Measurements from ENCODE around the gene CHTF18. TPM values are rescaled to one million over a fixed set of nuclear protein-coding genes. Genes with fewer than 3 reads are reported as not detected.

CHTF18 gene
- polyA plus RNA-seq, 1 donor (not counting 4 experiments of a cell fraction or from before 2014, with no cell fraction given), result 5.7 TPM

DNA sequence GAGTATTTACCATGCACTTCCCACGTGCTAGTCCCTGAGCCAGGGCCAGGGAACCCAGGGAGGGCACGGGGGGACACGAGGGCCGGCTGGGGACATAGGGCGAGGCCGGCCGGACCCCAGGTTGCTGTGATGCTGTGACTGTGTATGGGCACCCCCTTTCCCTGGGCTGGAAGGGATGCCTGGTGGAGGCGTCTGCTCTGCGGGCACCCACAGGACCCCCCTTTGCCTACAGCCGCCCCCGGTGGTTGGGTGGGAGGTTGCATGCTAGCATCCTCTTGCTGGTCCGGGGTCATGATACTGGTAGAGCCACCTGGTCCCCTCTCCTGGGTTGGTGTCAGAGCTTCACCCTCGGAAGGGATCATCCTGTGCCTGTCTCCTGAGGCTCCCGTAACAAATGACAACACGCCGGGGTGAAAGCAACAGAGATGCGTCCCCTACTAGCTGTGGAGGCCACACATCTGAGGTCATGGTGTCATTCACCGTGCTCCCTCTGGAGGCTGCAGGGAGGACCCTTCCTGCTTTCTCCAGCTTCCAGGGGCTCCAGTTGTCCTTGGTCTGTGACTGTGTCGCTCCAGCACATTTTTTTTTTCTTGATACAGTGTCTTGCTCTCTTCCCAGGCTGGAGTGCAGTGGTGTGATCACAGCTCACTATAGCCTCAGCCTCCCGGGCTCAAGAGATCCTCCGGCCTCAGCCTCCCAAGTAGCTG, 44.5 kb upstream of the CHTF18 start:
- TF ChIP-seq, protein P1, sequence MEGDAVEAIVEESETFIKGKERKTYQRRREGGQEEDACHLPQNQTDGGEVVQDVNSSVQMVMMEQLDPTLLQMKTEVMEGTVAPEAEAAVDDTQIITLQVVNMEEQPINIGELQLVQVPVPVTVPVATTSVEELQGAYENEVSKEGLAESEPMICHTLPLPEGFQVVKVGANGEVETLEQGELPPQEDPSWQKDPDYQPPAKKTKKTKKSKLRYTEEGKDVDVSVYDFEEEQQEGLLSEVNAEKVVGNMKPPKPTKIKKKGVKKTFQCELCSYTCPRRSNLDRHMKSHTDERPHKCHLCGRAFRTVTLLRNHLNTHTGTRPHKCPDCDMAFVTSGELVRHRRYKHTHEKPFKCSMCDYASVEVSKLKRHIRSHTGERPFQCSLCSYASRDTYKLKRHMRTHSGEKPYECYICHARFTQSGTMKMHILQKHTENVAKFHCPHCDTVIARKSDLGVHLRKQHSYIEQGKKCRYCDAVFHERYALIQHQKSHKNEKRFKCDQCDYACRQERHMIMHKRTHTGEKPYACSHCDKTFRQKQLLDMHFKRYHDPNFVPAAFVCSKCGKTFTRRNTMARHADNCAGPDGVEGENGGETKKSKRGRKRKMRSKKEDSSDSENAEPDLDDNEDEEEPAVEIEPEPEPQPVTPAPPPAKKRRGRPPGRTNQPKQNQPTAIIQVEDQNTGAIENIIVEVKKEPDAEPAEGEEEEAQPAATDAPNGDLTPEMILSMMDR (optimal IDR thresholded peaks at IDR 0.05 in 1 of 3, IDR thresholded peaks at IDR 0.05 in 1 of 3, conservative IDR thresholded peaks at IDR 0.05 in 1 of 3; ENCODE audit: extremely low read depth in 1 of 3, insufficient read depth in 2 of 3, low read length in 3 of 3), result peak in 1 of 3 experiments; percentile 30
- TF ChIP-seq EZH2 (IDR thresholded peaks at IDR 0.05; ENCODE audit: low read length), result no peak
- Histone ChIP-seq H3K79me2 (ENCODE audit: control insufficient read depth, insufficient read depth, low read length) (peaks cover 12% of the 10 kb centered on the region), H3K9me1 (ENCODE audit: control insufficient read depth, extremely low read depth, insufficient read depth, low read length) (no peaks in the 10 kb centered on the region), H3K4me2 (ENCODE audit: control insufficient read depth, extremely low read depth, insufficient read depth, low read depth, low read length) (no peak overlapping the region), H3K27me3 (ENCODE audit: control insufficient read depth, extremely low read depth, insufficient read depth, low read length) (no peaks in the 10 kb centered on the region), H3K4me1 (ENCODE audit: control insufficient read depth, extremely low read depth, insufficient read depth, low read length) (peaks cover 11% of the 10 kb centered on the region), H4K20me1 (ENCODE audit: control insufficient read depth, extremely low read depth, insufficient read depth, low read length) (no peaks in the 10 kb centered on the region), H3K9ac (ENCODE audit: control insufficient read depth, extremely low read depth, insufficient read depth, low read length) (no peak overlapping the region), H3K4me3 (ENCODE audit: control insufficient read depth in 2 of 3, extremely low read depth in 1 of 3, insufficient read depth in 2 of 3, low read depth in 1 of 3, low read length in 3 of 3) (no peak overlapping the region), H3K27ac (ENCODE audit: control insufficient read depth, insufficient read depth, low read length) (no peak overlapping the region), H3K9me3 (ENCODE audit: control insufficient read depth, low read depth, low read length) (no peaks in the 10 kb centered on the region), H2AFZ (ENCODE audit: control insufficient read depth, low read length) (no peak overlapping the region), H3K36me3 (ENCODE audit: control insufficient read depth in 2 of 2, extremely low read depth in 1 of 2, insufficient read depth in 2 of 2, low read length in 2 of 2) (peaks cover 0 to 4% of the 10 kb centered on the region in 2 experiments)
- dilution Hi-C loops (cut with MboI; ENCODE audit: extremely low pct_ligation_motif_present, low sequenced_read_pairs), result no loop called here
- FAIRE-seq (no peak), DNase-seq (ENCODE audit: low read depth, low spot score) (no peak)

- Histone ChIP-seq H3K36me3 (ENCODE audit: control insufficient read depth in 2 of 2, extremely low read depth in 1 of 2, insufficient read depth in 2 of 2, low read length in 2 of 2) (no peaks in the 10 kb centered on the region), H2AFZ (ENCODE audit: control insufficient read depth, low read length) (no peak overlapping the region), H3K9me1 (ENCODE audit: control insufficient read depth, extremely low read depth, insufficient read depth, low read length) (no peaks in the 10 kb centered on the region), H3K4me1 (ENCODE audit: control insufficient read depth, extremely low read depth, insufficient read depth, low read length) (peaks cover 3% of the 10 kb centered on the region), H3K4me2 (ENCODE audit: control insufficient read depth, extremely low read depth, insufficient read depth, low read depth, low read length) (no peak overlapping the region), H4K20me1 (ENCODE audit: control insufficient read depth, extremely low read depth, insufficient read depth, low read length) (no peaks in the 10 kb centered on the region), H3K27me3 (ENCODE audit: control insufficient read depth, extremely low read depth, insufficient read depth, low read length) (no peaks in the 10 kb centered on the region), H3K9me3 (ENCODE audit: control insufficient read depth, low read depth, low read length) (no peaks in the 10 kb centered on the region), H3K79me2 (ENCODE audit: control insufficient read depth, insufficient read depth, low read length) (no peaks in the 10 kb centered on the region), H3K9ac (ENCODE audit: control insufficient read depth, extremely low read depth, insufficient read depth, low read length) (no peak overlapping the region), H3K27ac (ENCODE audit: control insufficient read depth, insufficient read depth, low read length) (no peak overlapping the region), H3K4me3 (ENCODE audit: control insufficient read depth in 2 of 3, extremely low read depth in 1 of 3, insufficient read depth in 2 of 3, low read depth in 1 of 3, low read length in 3 of 3) (no peak overlapping the region)
- no peak for FAIRE-seq
- no peak for DNase-seq (ENCODE audit: low read depth, low spot score)
- dilution Hi-C loops (cut with MboI; ENCODE audit: extremely low pct_ligation_motif_present, low sequenced_read_pairs), result no loop called here
- no peak for TF ChIP-seq EZH2 (IDR thresholded peaks at IDR 0.05; ENCODE audit: low read length)
- TF ChIP-seq, protein P1 (optimal IDR thresholded peaks at IDR 0.05 in 1 of 3, IDR thresholded peaks at IDR 0.05 in 1 of 3, conservative IDR thresholded peaks at IDR 0.05 in 1 of 3; ENCODE audit: extremely low read depth in 1 of 3, insufficient read depth in 2 of 3, low read length in 3 of 3), result peak; percentile 22 to 73 (median 68)
Observed at GRCh38 chr16:745739-746138, 42.7 kb upstream of the CHTF18 start.

All from keratinocyte (primary cell).